Measurements from ENCODE around the gene FAM229B. TPM values are rescaled to one million over a fixed set of nuclear protein-coding genes. Genes with fewer than 3 reads are reported as not detected.

Gene FAM229B
- polyA plus RNA-seq, 12 donors = 15.9 to 32.5 (median 20.1) TPM; not detected in 1

- DNase-seq = no peak
Observed at GRCh38 chr6:112128208-112128607, 40.8 kb downstream of the FAM229B start.

GRCh38 chr6:112130878-112131277 is 43.5 kb downstream of the FAM229B start:
- DNase-seq = no peak

- no peak for DNase-seq
Observed at GRCh38 chr6:112139052-112139451, 51.7 kb downstream of the FAM229B start.

DNA sequence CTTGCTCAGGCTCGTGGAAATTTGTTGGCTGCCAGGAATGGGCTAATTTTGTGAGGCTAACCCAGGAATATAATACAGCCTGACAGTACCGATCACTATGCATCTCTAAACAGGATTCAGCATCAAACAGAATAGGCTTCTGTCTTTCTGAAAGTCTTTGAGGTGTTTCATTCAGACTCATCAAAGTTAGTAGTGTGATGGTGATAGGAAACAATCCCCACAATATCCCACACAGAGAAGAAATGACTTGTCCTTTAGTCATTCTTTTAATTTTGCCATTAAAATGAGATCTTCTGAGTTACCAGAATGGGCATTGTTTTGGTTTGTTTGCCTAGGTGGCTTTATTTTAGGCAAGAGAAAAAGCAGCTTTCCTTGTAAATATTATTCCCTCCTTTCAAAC is 54.3 kb downstream of the FAM229B start:
- DNase-seq = no peak

GRCh38 chr6:112144145-112144926 is 56.9 kb downstream of the FAM229B start:
- peak; percentile 23 for DNase-seq

GRCh38 chr6:112145080-112145573 is 57.7 kb downstream of the FAM229B start:
- DNase-seq = no peak

DNA sequence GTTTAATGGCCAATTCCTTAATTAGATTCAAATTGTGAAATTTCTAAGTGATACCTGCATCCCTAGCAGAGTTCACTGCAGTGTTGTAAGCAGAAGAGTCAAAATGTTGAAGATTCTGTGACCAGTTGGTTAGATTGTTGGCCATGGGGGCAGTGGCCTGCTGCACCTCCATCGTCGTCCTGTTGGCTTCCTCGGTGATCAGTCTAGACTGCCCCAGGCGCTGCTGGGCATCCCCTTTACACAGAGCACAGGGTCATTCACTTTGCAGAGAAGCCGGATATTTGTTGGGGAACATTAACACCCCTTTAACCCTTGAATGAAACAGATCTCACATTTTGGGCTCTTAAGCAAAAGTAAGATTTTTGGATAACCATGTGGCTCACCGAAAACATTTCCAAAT is 60.7 kb downstream of the FAM229B start:
- no peak for DNase-seq

DNA sequence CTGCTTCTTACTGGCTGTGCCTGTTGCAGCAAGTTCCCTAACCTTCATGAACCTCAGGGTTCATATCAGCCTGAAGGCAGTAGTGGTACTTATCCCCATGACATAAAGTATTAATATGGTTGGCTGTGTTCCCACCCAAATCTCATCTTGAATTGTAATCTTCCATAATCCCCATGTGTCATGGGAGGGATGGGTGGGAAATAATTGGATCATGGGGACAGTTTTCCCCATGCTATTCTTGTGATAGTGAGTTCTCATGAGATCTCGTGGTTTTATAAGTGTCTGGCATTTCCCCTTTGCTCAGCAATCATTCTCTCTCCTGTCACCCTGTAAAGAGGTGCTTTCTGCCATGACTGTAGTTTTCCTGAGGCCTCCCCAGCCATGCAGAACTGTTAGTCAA is 61.8 kb downstream of the FAM229B start:
- DNase-seq = no peak

DNA sequence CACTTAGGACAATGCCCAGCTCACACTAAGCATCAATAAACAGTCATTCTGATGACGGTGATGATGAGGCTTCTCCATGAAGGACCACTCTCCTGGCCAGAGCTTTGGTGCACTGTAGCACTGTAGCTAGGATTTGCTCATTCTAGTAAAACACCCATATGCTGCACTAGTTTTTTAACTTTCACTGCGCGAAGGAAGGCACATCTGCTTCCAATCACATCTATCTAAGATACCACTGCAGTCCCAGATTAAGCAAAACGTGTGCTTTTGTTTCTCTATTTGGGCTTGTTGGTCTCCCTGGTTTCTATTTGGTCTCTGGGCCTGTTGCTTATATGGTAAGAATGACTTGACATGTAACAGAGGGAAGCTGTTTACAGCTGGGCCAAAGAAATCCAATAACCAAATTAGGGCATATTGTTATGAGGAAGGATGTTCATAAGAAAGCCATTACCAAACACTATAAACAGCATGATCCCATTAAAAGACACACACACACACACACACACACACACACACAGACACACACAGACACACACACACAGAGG is 62.4 kb downstream of the FAM229B start:
- peak; percentile 53 for DNase-seq

DNA sequence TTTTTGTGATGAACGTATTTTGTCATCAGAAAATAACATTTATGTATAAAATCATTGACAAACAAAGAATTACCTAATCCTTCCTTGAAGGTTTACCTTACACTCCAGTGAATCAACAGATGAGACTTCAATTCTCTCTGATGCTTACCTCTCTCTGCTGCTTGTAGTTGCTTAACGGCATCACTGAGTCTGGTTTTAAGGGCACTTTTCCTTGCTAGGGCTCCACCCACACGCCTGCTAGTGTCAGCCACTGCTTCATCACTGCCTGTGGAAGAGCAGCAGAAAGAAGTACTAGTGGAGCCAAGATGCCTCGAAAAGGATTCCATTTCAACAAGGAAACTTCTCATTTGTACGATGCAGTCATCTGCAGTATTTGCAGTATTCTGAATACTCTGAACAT is 63.0 kb downstream of the FAM229B start:
- peak; percentile 18 for DNase-seq

Other genes with a start within 250 kb of the FAM229B start
- gene FYN, start 214.1 kb upstream of the FAM229B start, polyA plus RNA-seq (ENCODE audit: insufficient read length in 12 of 12) = 100 to 1,000 TPM in 10 of 12 donors, 10 to 100 TPM in 1, not detected in 1; 98.4 to 184 (median 152) TPM
- gene CCN6, start 33.5 kb upstream of the FAM229B start, polyA plus RNA-seq (ENCODE audit: insufficient read length in 12 of 12) = under 1 TPM in 10 of 12 donors, not detected in 2; 0.16 to 0.52 (median 0.30) TPM
- 10 to 100 TPM in 11 of 12 donors, not detected in 1; 12.6 to 42.0 (median 23.5) TPM for gene TUBE1, start 109 bp upstream of the FAM229B start, polyA plus RNA-seq (ENCODE audit: insufficient read length in 12 of 12)
- 100 to 1,000 TPM in 11 of 12 donors, not detected in 1; 137 to 245 (median 182) TPM for gene LAMA4, start 167.0 kb downstream of the FAM229B start, polyA plus RNA-seq (ENCODE audit: insufficient read length in 12 of 12)

Measured in muscle of arm (tissue), 12 donors.